Fibroblast of skin of back (primary cell): ENCODE results near the gene NAGA.

Experiments used
- DNase-seq: peaks from one replicate; pipeline ENCODE4 v3.0.0-alpha.2; 2013

The NAGA gene

DNA sequence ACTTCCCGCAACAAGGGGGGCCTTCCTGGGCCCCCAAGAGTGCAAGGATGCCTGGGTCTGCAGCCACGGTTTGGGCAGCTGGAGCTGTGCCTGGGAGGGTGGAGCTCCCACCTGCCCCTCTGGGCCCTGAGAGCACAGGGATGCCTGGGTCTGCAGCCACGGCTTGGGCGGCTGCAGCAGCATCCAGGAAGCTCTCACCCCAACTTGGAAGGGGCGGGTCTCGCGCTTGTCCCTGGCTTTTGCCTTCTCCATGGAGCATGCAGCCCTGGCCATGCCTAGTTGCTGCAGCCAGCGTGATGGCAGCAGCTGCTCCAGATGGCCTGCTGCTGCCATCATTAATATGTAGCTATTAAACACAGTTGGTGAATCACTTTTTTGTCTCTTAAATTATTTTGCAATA lies 35.4 kb downstream of the NAGA start:
- no peak for DNase-seq

DNA sequence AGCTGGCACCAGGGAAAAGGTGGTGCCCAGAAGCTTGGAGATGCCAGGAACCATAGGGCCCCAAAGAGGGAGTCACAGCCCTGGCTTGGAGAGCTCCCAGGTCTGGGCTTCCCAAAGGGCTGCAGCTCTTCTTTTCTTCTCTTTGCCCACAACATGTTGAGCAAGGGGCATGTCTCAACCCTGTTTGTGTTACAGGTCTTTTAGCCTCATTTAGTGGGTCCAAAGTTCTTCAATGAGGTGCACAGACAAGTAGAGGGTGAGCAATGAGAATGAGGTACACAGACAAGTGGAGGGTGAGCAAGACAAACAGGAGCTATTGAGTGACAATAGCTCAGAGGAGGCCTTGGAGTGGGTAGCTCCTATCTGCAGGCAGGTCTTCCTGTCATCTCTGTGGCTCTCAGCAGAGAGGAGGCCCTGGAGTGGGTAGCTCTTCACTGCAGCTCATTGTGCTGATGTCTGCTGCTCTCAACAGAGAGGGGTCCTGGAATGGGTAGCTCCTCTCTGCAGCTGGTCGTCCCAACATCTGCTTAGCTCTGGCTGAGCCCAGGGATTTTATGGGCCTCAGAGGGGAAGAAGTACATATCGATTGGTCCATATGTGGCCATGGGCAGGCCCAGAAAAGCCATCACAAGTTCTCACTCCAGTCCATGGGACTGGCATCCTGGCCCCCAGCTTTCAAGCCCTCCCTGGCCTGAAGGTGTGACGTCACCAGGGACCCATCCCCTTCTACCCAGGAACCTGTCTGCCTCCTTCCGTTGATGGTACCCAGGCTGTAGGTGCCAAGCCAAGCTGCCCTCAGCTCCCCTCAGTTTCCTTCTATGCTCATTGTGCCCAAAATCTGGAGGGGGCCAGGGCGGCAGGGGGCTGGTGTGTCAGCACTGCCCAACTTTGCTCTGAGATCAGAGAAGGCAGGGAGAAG lies 37.1 kb downstream of the NAGA start:
- no peak for DNase-seq

DNA sequence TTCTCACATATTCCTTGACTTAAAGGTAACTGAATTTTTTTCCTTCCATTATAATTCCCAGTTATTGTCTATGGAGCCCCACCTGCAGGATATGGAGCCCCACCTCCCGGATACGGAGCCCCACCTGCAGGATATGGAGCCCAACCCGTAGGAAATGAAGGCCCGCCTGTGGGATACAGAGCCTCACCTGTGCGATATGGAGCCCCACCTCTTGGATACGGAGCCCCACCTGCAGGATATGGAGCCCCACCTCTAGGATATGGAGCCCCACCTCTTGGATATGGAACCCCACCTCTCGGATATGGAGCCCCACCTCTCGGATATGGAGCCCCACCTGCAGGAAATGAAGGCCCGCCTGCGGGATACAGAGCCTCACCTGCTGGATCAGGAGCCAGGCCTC lies 43.9 kb downstream of the NAGA start:
- DNase-seq: no peak

DNA sequence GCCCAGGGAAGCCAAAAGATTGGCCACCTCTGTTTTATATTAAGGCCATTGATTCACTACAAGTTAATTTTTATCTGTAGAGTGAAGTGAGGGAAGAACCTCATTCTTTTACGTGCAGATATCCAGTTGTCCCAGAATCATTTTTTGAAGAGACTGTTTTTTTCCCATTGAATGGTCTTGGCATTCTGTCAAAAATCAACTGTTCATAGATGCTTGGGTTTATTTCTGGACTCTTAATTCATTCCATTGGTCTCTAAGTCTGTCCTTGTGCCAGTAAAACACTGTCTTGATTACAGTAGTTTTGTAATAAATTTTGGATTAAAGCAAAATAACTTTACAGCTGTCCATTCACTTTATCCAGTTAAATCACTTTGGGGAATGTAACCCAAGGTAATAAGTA lies 45.2 kb downstream of the NAGA start:
- DNase-seq: no peak

DNA sequence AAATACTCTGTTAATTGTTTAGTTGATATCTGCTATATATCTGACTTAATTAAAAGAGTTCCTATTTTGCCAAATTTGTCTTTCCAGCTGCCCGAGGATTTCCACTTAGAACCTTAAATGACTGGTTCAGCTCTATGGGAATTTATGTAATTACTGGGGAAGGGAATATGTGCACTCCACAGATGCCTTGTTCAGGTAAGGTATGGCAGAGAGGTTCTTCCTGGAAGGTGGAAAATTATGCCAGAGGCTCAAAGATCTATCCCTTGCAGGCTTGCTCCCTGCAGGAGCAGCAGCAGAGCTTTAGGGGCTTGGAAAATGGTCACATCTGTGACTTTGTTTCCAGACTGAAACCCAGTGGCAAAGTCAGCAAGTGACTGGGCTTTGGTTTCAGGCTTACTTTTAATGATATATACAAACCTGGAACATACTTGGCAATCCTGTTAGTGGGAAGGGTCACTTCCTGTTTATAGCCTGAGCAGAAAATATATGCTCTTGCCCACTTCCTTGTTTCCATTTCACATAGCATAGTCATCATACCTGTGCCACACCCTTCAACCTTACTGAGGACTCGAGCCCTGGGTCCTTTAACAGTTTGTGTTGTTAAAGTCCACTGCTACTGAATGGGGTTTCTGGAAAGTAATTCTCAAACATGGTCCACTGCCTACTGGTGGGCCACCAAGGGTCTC lies 48.3 kb downstream of the NAGA start:
- DNase-seq: no peak

DNA sequence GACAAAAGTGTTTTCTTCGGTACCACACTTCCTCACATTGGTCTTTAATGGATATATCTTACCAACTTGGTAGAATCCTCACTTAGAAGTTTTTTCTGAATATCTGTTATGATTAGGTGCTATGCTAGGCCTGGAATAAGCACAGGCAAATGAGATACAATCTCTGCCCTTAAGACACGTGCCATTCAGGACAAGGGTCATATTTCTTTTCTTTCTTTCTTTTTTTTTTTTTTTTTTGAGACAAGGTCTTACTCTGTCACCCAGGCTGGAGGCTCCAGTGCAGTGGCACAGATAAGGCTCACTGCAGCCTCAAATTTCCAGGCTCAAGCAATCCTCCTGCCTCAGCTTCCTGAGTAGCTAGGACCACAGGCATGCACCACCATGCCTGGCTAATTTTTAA lies 49.0 kb downstream of the NAGA start:
- DNase-seq: no peak

DNA sequence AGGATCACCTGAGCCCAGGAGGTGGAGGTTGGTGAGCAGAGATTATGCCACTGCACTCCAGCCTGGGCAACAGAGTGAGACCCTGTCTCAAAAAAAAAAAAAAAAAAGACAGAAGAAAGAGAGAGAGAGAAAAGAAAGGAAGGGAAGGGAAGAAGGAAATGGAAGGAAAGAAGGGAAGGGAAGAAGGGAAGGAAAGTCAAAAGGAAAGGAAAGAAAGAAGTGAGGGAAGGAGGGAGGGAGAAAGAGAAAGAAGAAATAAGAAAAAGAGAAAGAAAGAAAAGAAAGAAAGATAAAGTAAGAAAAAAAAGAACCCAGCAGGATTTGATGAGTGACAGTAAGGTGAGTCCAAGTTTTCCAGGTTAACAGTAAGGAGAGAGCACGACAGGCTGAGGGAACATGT lies 52.4 kb downstream of the NAGA start:
- DNase-seq: no peak

DNA sequence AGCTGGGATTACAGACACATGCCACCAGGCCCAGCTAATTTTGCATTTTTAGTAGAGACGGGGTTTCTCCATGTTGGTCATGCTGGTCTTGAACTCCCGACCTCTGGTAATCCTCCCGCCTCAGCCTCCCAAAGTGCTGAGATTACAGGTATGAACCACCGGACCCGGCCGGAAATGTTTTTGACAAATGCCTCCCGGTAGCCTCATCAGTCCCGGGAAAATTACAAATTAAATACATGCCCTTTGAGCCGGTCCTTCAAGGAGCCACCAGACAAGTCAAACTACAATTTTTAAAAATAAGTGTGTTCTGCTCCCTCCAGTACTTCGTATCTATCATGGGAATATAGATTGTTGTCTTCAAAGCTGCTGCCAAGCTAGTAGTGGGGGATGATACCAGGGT lies 54.5 kb downstream of the NAGA start:
- DNase-seq: no peak

DNA sequence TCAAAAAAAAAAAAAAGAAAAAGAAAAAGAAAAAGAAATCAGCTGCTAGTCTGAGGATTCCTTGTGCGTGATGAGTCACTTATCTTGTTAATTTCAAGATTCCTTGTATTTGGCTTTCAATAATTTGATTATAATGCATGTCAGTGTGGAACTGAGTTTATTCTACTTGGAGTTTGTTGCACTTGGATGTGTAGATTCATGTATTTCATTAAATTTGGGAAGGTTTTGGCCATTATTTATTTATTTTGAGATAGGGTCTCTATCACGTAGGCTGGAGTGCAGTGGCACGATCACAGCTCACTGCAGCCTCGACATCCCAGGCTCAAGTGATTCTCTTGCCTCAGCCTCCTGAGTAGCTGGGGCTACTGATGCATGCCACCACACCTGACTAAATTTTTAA lies 57.2 kb downstream of the NAGA start:
- no peak for DNase-seq

DNA sequence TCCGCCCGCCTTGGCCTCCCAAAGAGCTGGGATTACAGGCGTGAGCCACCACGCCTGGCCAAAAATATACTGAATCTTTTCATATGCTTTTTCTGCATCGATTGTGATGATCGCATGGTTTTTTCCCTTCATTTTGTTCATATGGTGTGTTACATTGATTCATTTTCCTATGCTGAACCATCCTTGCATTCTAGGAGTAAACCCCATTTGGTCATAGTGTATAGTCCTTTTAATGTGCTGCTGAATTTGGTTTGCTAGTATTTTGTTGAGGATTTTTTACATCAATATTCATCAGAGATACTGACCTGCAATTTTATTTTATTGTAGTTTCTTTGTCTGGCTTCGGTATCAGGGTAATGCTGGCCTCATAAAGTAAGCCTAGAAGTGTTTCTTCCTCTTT lies 59.8 kb downstream of the NAGA start:
- DNase-seq: no peak
